SK-N-SH (cell line): ENCODE results near the gene DOCK3. TPM values are rescaled to one million over a fixed set of nuclear protein-coding genes. Genes with fewer than 3 reads are reported as not detected.

Source experiments
- CTCF ChIA-PET: fragments of 300-600, 350-600 bp; formaldehyde crosslinking; extraction: SDS; loops from one replicate; lab custom pipeline; 2021; lab: Yijun Ruan, JAX
- POLR2A ChIA-PET: fragments of 350-600 bp; sonication (Branson Sonifier 250); formaldehyde crosslinking; extraction: SDS; loops from one replicate; lab custom pipeline; 2020; ENCODE audit warnings: antibody characterized with exemption, inconsistent platforms; lab: Yijun Ruan, JAX
- DNase-seq: peaks from one replicate; pipeline ENCODE4 v3.0.0; 2012
- H2AFZ ChIP-seq: fragments of 200-600 bp; sonication (generic); 2 replicates; pipeline ENCODE4 v1.8.1; 2016; ENCODE audit warnings: antibody characterized with exemption, mild to moderate bottlenecking, low read depth
- H3F3A ChIP-seq: fragments of 200-600 bp; sonication (generic); replicated peaks from 2 replicates; pipeline ENCODE3; 2016; ENCODE audit warnings: antibody characterized with exemption, mild to moderate bottlenecking; ENCODE audit not compliant: insufficient read depth
- H3K27ac ChIP-seq, 2 experiments: fragments of 200-500 bp in 1 of 2; fragments of 200-600 bp in 1 of 2; sonication (Bioruptor generic) in 1 of 2; sonication (generic), shearing (Covaris generic) in 1 of 2; 2 replicates each; pipeline versions ENCODE4 v1.5.1 to v1.6.1; 2014 to 2016; ENCODE audit warnings: low read depth in 2 of 2, inconsistent platforms in 1 of 2, low read length in 1 of 2, mild to moderate bottlenecking in 1 of 2, mixed read lengths in 1 of 2
- H3K27me3 ChIP-seq: fragments of 200-600 bp; sonication (generic), shearing (Covaris generic); 2 replicates; pipeline ENCODE4 v1.6.1; 2016; ENCODE audit warnings: mixed run types; ENCODE audit not compliant: insufficient read depth
- H3K36me3 ChIP-seq, 2 experiments: fragments of 200-500 bp in 1 of 2; fragments of 200-600 bp in 1 of 2; sonication (Bioruptor generic) in 1 of 2; sonication (generic) in 1 of 2; replicated peaks in 1 of 2; 2 replicates each; pipeline versions ENCODE3 to v1.5.1; 2014 to 2016; ENCODE audit warnings: low read length in 1 of 2, mild to moderate bottlenecking in 1 of 2; ENCODE audit not compliant: insufficient read depth in 2 of 2, control insufficient read depth in 1 of 2
- H3K4me1 ChIP-seq, 2 experiments: fragments of 200-500 bp in 1 of 2; fragments of 200-600 bp in 1 of 2; sonication (Bioruptor generic) in 1 of 2; sonication (generic), shearing (Covaris generic) in 1 of 2; 2 replicates each; pipeline versions ENCODE4 v1.5.1 to v1.6.1; 2014 to 2016; ENCODE audit warnings: low read depth in 1 of 2, low read length in 1 of 2, mixed run types in 1 of 2; ENCODE audit not compliant: insufficient read depth in 2 of 2, control insufficient read depth in 1 of 2
- H3K4me2 ChIP-seq: fragments of 200-600 bp; sonication (generic), shearing (Covaris generic); 2 replicates; pipeline ENCODE4 v1.6.1; 2017; ENCODE audit warnings: mixed run types
- H3K4me3 ChIP-seq, 2 experiments: fragments of 200-500 bp in 1 of 2; fragments of 200-600 bp in 1 of 2; sonication (Bioruptor generic) in 1 of 2; sonication (generic), shearing (Covaris generic) in 1 of 2; 2 replicates each; pipeline versions ENCODE4 v1.5.1 to v1.8.1; 2014 to 2016; ENCODE audit warnings: low read depth in 2 of 2, inconsistent platforms in 1 of 2, low read length in 1 of 2, mild to moderate bottlenecking in 1 of 2, mixed read lengths in 1 of 2, moderate library complexity in 1 of 2
- H3K79me2 ChIP-seq: fragments of 200-600 bp; sonication (generic); 2 replicates; pipeline ENCODE4 v1.8.1; 2017; ENCODE audit warnings: mild to moderate bottlenecking; ENCODE audit not compliant: insufficient read depth
- H3K9ac ChIP-seq: fragments of 200-600 bp; sonication (generic); 2 replicates; pipeline ENCODE4 v1.6.1; 2017; ENCODE audit warnings: mixed run types
- H3K9me2 ChIP-seq: fragments of 200-600 bp; sonication (generic); 2 replicates; pipeline ENCODE4 v1.6.1; 2017; ENCODE audit warnings: mixed run types
- H3K9me3 ChIP-seq: fragments of 200-600 bp; sonication (generic); 2 replicates; pipeline ENCODE4 v1.6.1; 2017; ENCODE audit warnings: mixed run types, mild to moderate bottlenecking, moderate library complexity
- H4K20me1 ChIP-seq: fragments of 200-600 bp; sonication (generic); 2 replicates; pipeline ENCODE4 v1.6.1; 2017; ENCODE audit warnings: mild to moderate bottlenecking, mixed run types; ENCODE audit not compliant: insufficient read depth
- ELF1 ChIP-seq: IDR thresholded peaks from 2 replicates; pipeline ENCODE4 v1.4.0; 2012
- EP300 ChIP-seq, 2 experiments: IDR thresholded peaks; 2 replicates each; pipeline versions ENCODE4 v1.4.0 to v1.6.1; 2012; ENCODE audit warnings: borderline replicate concordance in 1 of 2, low read depth in 1 of 2, low read length in 1 of 2
- FOSL2 ChIP-seq: IDR thresholded peaks from 2 replicates; pipeline ENCODE4 v1.4.0; 2012; ENCODE audit warnings: low read depth, mild to moderate bottlenecking, moderate library complexity, borderline replicate concordance
- FOXJ3 ChIP-seq: sonication (generic); formaldehyde crosslinking; IDR thresholded peaks from 2 replicates; pipeline ENCODE4 v1.5.1; 2020; ENCODE audit warnings: mild to moderate bottlenecking, missing genetic modification reagents
- FOXM1 ChIP-seq: IDR thresholded peaks from 2 replicates; pipeline ENCODE4 v1.4.0; 2012; ENCODE audit warnings: low read depth, mild to moderate bottlenecking
- JUND ChIP-seq: IDR thresholded peaks from 2 replicates; pipeline ENCODE4 v1.4.0; 2012
- MAX ChIP-seq: IDR thresholded peaks from 2 replicates; pipeline ENCODE4 v1.4.0; 2012; ENCODE audit warnings: low read depth
- MXI1 ChIP-seq: IDR thresholded peaks from 2 replicates; pipeline ENCODE4 v1.6.1; 2012; ENCODE audit warnings: mild to moderate bottlenecking, low read depth, low read length, improper control_type of control experiment
- NRF1 ChIP-seq: IDR thresholded peaks from 2 replicates; pipeline ENCODE4 v1.6.1; 2012; ENCODE audit warnings: low read depth, mild to moderate bottlenecking, low read length
- POLR2AphosphoS5 ChIP-seq: IDR thresholded peaks from 2 replicates; pipeline ENCODE4 v1.6.1; 2012; ENCODE audit warnings: low read depth, low read length
- RAD21 ChIP-seq: IDR thresholded peaks from 2 replicates; pipeline ENCODE4 v1.6.1; 2012; ENCODE audit warnings: mild to moderate bottlenecking, low read length
- RCOR1 ChIP-seq: fragments of 150-350 bp; IDR thresholded peaks from 2 replicates; pipeline ENCODE4 v1.6.1; 2017; ENCODE audit warnings: antibody characterized with exemption, low read length
- REST ChIP-seq: IDR thresholded peaks from 2 replicates; pipeline ENCODE4 v1.6.1; 2012; ENCODE audit warnings: mild to moderate bottlenecking, low read depth, low read length, moderate library complexity
- RFX5 ChIP-seq: IDR thresholded peaks from 2 replicates; pipeline ENCODE4 v1.6.1; 2012; ENCODE audit warnings: mild to moderate bottlenecking, improper control_type of control experiment, low read length
- SIN3A ChIP-seq: IDR thresholded peaks from 2 replicates; pipeline ENCODE4 v1.6.1; 2012; ENCODE audit warnings: low read depth, mild to moderate bottlenecking, low read length, moderate library complexity, borderline replicate concordance
- TEAD4 ChIP-seq: IDR thresholded peaks from 2 replicates; pipeline ENCODE4 v1.4.0; 2012; ENCODE audit warnings: mild to moderate bottlenecking, borderline replicate concordance; ENCODE audit not compliant: insufficient read depth
- USF1 ChIP-seq: IDR thresholded peaks from 2 replicates; pipeline ENCODE4 v1.4.0; 2012; ENCODE audit warnings: low read depth, borderline replicate concordance
- USF2 ChIP-seq: fragments of 150-350 bp; IDR thresholded peaks from 2 replicates; pipeline ENCODE4 v1.6.1; 2017; ENCODE audit warnings: antibody characterized with exemption, low read length, low read depth, borderline replicate concordance
- WGBS: methylation state at CpG from one replicate; pipeline ENCODE4 v1.1.6; 2017; ENCODE audit warnings: low lambda C conversion rate; 5-methylcytosine and 5-hydroxymethylcytosine counted together
- polyA plus RNA-seq, 3 experiments: library from polyadenylated mRNA; depleted of rRNA; stranded (reverse); fragments of >200 nt; gene quantifications; 2 replicates each; pipeline ENCODE4 v1.2.3, GENCODE V29; 2012

DOCK3 gene
- polyA plus RNA-seq, 1 of the 3 experiments (the other 2 are of a cell fraction), result 0.05 TPM

- H3K9me2 ChIP-seq, result no peaks in the 10 kb centered on the region
- H3K79me2 ChIP-seq, result no peaks in the 10 kb centered on the region
- H3K4me3 ChIP-seq, result no peak overlapping the region
- no peaks in the 10 kb centered on the region for H3K4me1 ChIP-seq
- POLR2A ChIA-PET, result no interaction called here
- no peak for DNase-seq
- TF ChIP-seq TEAD4 (no peak), JUND (no peak), POLR2AphosphoS5 (no peak), FOXM1 (no peak), FOSL2 (no peak), SIN3A (no peak), REST (no peak), ELF1 (no peak), EP300 (IDR thresholded peaks at IDR 0.05; ENCODE audit: borderline replicate concordance in 1 of 2, low read depth in 1 of 2, low read length in 1 of 2) (no peak), RAD21 (no peak), USF1 (no peak), RCOR1 (no peak), MAX (no peak), FOXJ3 (CRISPR knock-in tag) (no peak), RFX5 (no peak), MXI1 (no peak), NRF1 (no peak), USF2 (no peak)
- H3F3A ChIP-seq, result no peaks in the 10 kb centered on the region
- no peaks in the 10 kb centered on the region for H3K27me3 ChIP-seq
- no peaks in the 10 kb centered on the region for H3K9me3 ChIP-seq
- no peak overlapping the region for H3K27ac ChIP-seq
- H4K20me1 ChIP-seq, result no peaks in the 10 kb centered on the region
- 33% methylated on average over 1 of the region's 3 CpGs for WGBS
- no peak overlapping the region for H2AFZ ChIP-seq
- no peak overlapping the region for H3K4me2 ChIP-seq
- H3K36me3 ChIP-seq, result no peaks in the 10 kb centered on the region
- H3K9ac ChIP-seq, result no peak overlapping the region
- CTCF ChIA-PET, result interaction anchor here (1.3 kb wide), 1 partner anchor 32 kb away, joined by 4 read pairs; no protein-coding TSS in a partner anchor
Observed at GRCh38 chr3:51242939-51243338, 568.2 kb downstream of the DOCK3 start.
